HG03460 (cell line): ENCODE measurements around the gene GORASP2.

Source experiments
- ATAC-seq: cut with Tn5 transposase; IDR thresholded peaks from one replicate; pipeline ENCODE4 v1.9.1; 2021; ENCODE audit not compliant: unreplicated experiment

GORASP2 gene

DNA sequence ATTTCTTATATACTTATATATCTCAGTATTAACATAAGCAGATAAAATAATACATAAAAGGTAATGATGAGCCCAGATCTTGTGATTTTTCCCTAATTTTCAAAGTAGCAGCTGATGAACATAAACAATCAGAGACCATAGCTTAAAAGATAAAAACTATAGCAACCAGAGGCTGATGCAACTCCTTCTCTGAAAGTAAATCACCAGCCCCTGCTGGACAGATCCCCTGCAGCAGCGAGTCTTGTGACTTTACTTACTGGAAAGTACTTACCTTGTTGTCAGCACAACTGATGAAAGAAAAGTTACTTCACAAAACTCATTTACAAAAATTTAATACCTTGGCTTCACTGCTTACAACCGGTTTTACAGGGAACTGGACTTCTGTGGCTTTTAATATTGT is 67.3 kb downstream of the GORASP2 start:
- ATAC-seq, result no peak

GRCh38 chr2:170997893-170998597 is 69.0 kb downstream of the GORASP2 start:
- ATAC-seq, result no peak

- ATAC-seq, result no peak
Observed at GRCh38 chr2:170999654-171000053, 70.6 kb downstream of the GORASP2 start.

GRCh38 chr2:171004363-171004762 is 75.3 kb downstream of the GORASP2 start:
- no peak for ATAC-seq

DNA sequence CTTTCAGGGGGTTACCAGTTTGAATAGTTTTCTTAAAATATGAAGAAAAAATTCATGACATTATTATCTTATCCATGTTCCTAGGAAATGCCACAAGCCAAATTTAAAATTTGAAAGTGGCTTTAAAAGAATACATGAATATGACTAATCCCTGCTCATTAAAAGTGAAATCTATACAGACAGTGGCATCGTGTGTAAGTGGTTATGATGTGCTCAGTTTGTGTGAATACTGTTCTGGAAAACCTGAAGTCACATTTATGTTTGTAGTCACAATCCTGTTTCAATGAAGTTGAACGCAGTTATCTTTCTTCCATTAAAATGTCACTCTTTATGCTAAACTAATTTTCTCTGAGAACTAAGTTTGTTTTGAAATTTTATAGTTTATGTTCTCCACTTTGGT is 75.8 kb downstream of the GORASP2 start:
- ATAC-seq, result no peak

- ATAC-seq, result no peak
Observed at GRCh38 chr2:171008550-171009205, 79.6 kb downstream of the GORASP2 start.

GRCh38 chr2:171009386-171009785 is 80.3 kb downstream of the GORASP2 start:
- ATAC-seq, result no peak

GRCh38 chr2:171013851-171014250 is 84.8 kb downstream of the GORASP2 start:
- ATAC-seq, result no peak

GRCh38 chr2:171016125-171016524 is 87.1 kb downstream of the GORASP2 start:
- no peak for ATAC-seq
